Measurements from ENCODE around the gene TSGA10.

Gene TSGA10

DNA sequence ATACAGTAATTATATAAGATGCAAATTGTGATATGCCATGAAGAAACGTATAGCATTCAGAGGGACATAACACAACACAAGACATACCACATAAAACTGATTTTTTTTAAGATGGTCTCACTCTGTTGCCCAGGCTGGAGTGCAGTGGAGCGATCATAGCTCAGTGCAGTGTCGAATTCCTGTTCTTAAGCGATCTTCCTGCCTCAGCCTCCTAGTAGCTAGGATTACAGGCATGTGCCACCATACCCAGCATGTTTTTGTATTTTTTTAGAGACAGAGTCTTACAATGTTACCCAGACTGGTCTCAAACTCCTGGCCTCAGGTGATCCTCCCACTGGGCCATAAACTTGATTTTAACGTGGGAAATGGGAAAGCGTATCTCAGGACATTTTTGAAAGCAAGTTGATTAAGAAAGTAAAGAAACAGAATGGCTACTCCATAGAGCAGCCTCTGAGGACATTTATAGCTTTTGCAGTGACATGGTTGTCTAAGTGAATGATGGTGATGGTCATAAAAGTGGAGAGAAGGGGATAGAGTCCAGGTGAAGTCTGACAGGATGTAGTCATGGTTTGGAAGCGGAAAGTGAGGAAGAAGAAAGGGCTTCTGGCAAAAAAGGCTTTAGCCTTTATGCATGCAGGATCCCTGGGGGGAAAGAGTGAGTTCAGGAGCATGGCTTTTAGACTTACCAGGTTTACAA is 2.4 kb downstream of the TSGA10 start:
- no peak for DNase-seq

- DNase-seq = peak; percentile 67 to 91
Measured at GRCh38 chr2:99150706-99151105, 4.0 kb downstream of the TSGA10 start.

- peak; percentile 89 to 91 for DNase-seq
Measured at GRCh38 chr2:99141110-99142108, 13.3 kb downstream of the TSGA10 start, which contains the start of gene C2orf15. Gene C2orf15 (plus strand): TSS chr2:99141707. CDS start chr2:99150559, 8,852 bp downstream.

- peak in 1 of 2 donors; percentile 50 for DNase-seq
Measured at GRCh38 chr2:99140860-99141109, 14.0 kb downstream of the TSGA10 start.

DNA sequence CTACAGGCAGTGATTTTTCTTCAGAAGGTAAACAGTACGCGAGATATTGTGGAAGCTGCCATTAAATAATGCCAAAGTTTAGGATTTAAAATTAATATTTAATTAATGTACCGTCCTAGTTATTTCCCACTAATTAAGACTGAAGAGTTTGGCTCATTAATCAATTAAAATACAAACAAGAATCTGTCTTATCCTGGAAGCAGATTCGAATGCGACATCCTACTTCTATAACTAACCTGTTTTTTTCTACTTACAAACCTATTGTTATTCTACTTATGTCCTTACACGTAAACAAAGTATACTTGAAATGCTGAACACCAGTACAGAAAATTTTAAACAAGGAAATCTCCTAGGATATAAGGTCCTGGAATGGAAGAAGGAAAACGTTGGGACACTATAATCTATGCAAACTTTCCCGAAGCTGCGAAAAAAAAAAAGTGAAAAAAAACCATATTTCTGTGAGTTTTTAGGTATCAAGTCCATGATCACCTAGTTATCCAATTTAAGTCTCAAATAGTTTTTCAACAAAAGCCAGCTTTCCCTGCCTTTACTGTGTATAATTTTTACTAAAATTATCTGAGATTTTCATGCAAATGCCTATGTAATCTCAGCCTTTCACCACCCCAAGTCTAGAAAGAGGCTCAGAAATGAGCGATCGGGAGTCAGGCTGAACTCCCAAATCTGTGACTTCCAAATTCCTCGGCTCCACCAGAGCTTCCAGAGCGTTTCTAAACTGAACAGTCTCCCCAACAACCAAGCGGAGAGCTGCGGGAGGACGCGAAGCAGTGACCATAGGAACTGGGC is 14.5 kb downstream of the TSGA10 start:
- no peak for DNase-seq

- no peak for DNase-seq
Measured at GRCh38 chr2:99139003-99139402, 15.7 kb downstream of the TSGA10 start.

- peak; percentile 42 to 46 for DNase-seq
Measured at GRCh38 chr2:99135044-99135556, 19.6 kb downstream of the TSGA10 start.

DNA sequence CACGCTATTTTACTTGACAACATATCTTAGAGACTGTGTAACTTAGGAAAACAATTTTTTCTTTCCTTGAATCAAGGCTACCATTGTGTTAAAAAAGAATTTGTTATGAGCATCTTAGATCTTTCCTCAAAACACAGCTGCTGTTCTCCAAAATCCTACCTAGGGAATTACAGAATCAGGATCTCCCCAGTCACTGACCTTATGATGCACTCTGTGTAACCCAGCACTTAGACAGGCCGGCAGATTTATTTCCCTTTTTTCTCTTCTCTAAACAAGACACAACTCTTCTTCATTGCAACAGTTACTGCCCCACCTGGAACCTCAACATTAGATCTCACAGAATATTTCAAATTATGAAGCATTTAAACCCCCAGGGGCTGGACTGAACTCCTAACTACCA is 26.8 kb downstream of the TSGA10 start:
- DNase-seq = peak; percentile 31 to 36

DNA sequence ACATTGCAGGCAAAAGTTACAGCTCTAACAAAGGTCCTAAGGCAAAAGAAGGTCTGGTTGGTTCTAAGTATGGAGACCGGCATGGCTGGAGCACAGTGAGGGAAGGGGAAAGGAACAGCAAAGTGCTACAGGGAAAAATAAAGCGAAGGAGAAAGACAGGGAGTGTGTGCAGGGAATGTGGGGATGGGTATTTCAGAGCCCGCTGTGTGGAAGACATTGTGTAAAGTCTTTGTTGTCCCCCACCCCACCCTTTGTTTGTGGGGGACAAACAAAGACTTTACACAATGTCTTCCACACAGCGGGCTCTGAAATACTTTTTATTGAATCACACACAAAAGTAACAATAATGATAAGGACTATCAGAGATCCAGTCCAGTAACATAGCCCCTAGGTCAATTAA is 42.1 kb downstream of the TSGA10 start:
- DNase-seq = no peak

GRCh38 chr2:99111945-99112344 is 42.8 kb downstream of the TSGA10 start:
- no peak for DNase-seq

DNA sequence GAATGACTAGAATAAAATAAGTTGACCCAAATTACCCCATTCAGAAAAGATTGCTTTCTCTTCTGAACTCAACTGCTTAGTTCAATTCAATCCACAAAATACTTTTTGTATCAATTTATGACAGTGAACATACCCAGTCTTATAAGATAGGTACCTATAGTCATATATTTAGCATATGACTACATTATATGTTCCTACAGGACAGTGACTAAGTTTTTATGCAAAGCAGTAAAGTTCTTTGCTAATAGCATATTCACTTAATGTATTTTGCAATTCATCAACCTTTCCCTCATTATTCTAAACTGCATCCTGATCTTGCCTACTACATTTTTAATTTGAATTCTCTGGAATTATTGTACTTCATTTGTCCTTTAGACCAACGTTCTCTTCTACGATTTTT is 43.5 kb downstream of the TSGA10 start:
- DNase-seq = no peak

GRCh38 chr2:99106913-99107312 is 47.8 kb downstream of the TSGA10 start:
- DNase-seq = no peak

DNA sequence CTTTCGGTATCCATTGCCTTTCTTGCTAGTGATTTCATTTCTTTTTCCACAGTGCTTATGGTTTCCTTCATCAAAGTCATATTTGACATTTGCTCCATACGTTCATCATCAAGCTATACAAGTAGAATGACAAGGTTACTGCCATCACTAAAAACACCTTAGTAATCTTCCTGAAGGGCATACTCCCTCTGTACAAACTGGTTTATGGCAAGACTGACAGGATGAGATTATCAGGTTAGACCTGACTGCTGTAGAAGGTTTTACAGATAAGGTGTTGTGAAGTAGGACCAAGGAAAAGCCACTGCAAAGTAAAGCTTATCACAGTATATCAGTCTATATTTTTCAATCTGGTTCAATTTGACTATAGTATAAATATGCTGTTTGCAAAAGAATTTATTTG is 50.7 kb downstream of the TSGA10 start:
- DNase-seq = no peak

- DNase-seq = peak; percentile 14 to 43
Measured at GRCh38 chr2:99101697-99102096, 53.0 kb downstream of the TSGA10 start.

- no peak for DNase-seq
Measured at GRCh38 chr2:99096728-99097127, 58.0 kb downstream of the TSGA10 start.

DNA sequence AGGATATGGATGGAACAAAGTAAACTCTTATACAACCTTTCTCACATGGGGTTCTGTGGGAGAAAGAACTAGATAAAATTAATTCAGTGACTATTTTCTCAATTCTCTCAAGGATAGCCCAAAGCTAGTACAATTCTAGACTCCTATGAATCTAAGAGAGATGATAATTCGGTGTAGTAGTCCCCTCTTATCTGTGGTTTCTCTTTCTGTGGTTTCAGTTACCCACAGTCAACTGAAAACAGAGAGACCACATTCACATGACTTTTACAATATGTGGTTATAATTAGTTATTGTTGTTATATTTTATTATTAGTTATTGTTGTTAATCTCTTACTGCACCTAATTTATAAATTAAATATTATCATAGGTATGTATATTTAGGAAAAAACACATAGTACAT is 66.7 kb downstream of the TSGA10 start:
- DNase-seq = no peak

- DNase-seq = no peak
Measured at GRCh38 chr2:99086385-99086784, 68.4 kb downstream of the TSGA10 start.

- peak; percentile 22 to 44 for DNase-seq
Measured at GRCh38 chr2:99085421-99085820, 69.3 kb downstream of the TSGA10 start.

- DNase-seq = no peak
Measured at GRCh38 chr2:99084256-99084655, 70.5 kb downstream of the TSGA10 start.

DNA sequence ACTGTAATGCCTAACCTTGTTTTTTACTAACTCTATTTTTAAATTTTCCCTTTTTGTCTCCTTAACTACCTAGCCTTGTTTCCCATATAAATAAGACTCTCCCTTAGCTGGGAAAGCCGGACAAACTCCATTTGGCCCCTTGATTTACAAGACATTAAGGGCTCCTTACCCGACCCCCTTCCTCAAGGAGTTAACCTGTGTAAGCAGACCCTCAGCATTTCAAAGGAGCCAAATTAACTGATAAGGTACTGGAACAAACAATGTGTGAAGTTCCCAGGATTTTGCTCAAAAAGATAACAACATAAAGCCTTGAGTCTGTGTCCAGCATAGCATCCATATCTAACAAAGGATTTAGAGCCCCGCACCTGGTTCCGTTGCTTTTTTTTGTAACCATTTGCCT is 72.9 kb downstream of the TSGA10 start:
- no peak for DNase-seq

DNA sequence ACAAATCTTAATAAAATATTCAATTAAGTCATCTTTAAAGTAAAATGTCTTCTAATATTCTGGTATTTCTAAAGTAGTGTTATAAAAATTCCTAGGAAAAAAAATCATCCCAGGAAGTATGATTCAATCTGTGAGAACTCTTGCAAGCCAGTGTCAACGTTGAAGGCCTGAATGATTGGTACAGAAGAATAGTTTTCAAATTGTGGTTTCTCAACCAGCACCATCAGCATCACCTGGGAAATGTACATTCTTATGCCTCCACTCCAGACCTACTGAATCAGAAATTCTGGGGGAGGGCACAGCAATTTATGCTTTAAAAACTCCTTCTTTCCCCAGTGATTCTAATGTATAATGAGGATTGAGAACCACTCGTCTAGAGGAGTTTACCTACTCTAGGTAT is 75.5 kb downstream of the TSGA10 start:
- no peak for DNase-seq

DNA sequence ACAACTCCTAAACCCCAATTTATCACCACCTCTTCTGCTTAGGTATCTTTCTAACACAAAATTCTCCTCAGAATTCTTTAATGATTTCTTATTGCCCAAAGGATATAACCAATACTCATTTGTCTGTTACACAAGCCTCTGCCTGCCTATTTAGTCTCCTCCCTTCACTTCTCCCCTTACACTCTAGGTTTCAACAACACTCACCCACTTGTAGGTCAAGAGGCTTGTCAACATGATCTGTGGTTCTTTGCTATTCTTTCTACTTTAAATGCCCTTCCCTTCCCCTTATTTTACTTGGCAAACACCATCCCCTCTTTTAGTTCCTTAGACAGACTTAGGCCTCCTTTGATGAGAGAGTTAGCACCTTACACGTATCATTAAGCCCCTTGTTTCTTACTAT is 82.2 kb downstream of the TSGA10 start:
- DNase-seq = no peak

All from inflammatory macrophage (primary cell).